CD4-positive, alpha-beta T cell treated with Interleukin-6 for 4 hours (primary cell): ENCODE data around the gene MAGI1.

Experiments
- DNase-seq: peaks from one replicate; pipeline ENCODE4 v3.0.0-alpha.2; 2020; ENCODE audit warnings: mixed read lengths

Gene MAGI1

GRCh38 chr3:65830948-65831732, 207.6 kb downstream of the MAGI1 start:
- DNase-seq, result no peak

- DNase-seq, result no peak
Measured at GRCh38 chr3:65829228-65829627, 209.5 kb downstream of the MAGI1 start.

GRCh38 chr3:65828706-65829105, 210.0 kb downstream of the MAGI1 start:
- DNase-seq, result no peak

GRCh38 chr3:65827076-65827475, 211.6 kb downstream of the MAGI1 start:
- DNase-seq, result no peak

- no peak for DNase-seq
Measured at GRCh38 chr3:65824166-65824565, 214.6 kb downstream of the MAGI1 start.

- DNase-seq, result no peak
Measured at GRCh38 chr3:65820600-65820999, 218.1 kb downstream of the MAGI1 start.

GRCh38 chr3:65819896-65820295, 218.8 kb downstream of the MAGI1 start:
- no peak for DNase-seq

GRCh38 chr3:65817553-65818126, 221.1 kb downstream of the MAGI1 start:
- DNase-seq, result no peak

- DNase-seq, result no peak
Measured at GRCh38 chr3:65816208-65816607, 222.5 kb downstream of the MAGI1 start.

GRCh38 chr3:65814845-65815578, 223.7 kb downstream of the MAGI1 start:
- DNase-seq, result no peak

GRCh38 chr3:65811892-65812291, 226.8 kb downstream of the MAGI1 start:
- DNase-seq, result no peak

- DNase-seq, result no peak
Measured at GRCh38 chr3:65811086-65811761, 227.5 kb downstream of the MAGI1 start.

- DNase-seq, result no peak
Measured at GRCh38 chr3:65810302-65810701, 228.4 kb downstream of the MAGI1 start.

- DNase-seq, result no peak
Measured at GRCh38 chr3:65809641-65810150, 229.0 kb downstream of the MAGI1 start.

GRCh38 chr3:65808824-65809223, 229.9 kb downstream of the MAGI1 start:
- DNase-seq, result no peak

- no peak for DNase-seq
Measured at GRCh38 chr3:65808407-65808806, 230.3 kb downstream of the MAGI1 start.

GRCh38 chr3:65807225-65807624, 231.5 kb downstream of the MAGI1 start:
- no peak for DNase-seq

GRCh38 chr3:65806600-65806999, 232.1 kb downstream of the MAGI1 start:
- no peak for DNase-seq

GRCh38 chr3:65796676-65797075, 242.0 kb downstream of the MAGI1 start:
- DNase-seq, result no peak

- no peak for DNase-seq
Measured at GRCh38 chr3:65795166-65795565, 243.6 kb downstream of the MAGI1 start.

- no peak for DNase-seq
Measured at GRCh38 chr3:65793495-65794200, 245.1 kb downstream of the MAGI1 start.

- no peak for DNase-seq
Measured at GRCh38 chr3:65788461-65788860, 250.3 kb downstream of the MAGI1 start.

- no peak for DNase-seq
Measured at GRCh38 chr3:65787827-65788226, 250.9 kb downstream of the MAGI1 start.
